Prostate gland (tissue), 2 donors: ENCODE results near the gene ITGA1. TPM values are rescaled to one million over a fixed set of nuclear protein-coding genes. Genes with fewer than 3 reads are reported as not detected.

Source experiments
- DNase-seq: peaks from one replicate; pipeline ENCODE4 v3.0.0-alpha.2; 2019; ENCODE audit warnings: low spot score
- H3K27ac ChIP-seq, 2 donors: fragments of 200-600 bp; sonication (generic); 2 replicates each; pipeline ENCODE4 v1.5.1; 2017 to 2019
- H3K27me3 ChIP-seq: fragments of 200-600 bp; sonication (generic); replicated peaks from 2 replicates; pipeline ENCODE4 v1.5.1; 2019; ENCODE audit not compliant: insufficient read depth
- H3K36me3 ChIP-seq, 2 donors: fragments of 200-600 bp; sonication (generic); 1 replicate in 1 of 2; 2 replicates in 1 of 2; pipeline versions ENCODE4 v1.5.1 to v1.8.1; 2017 to 2019
- H3K4me1 ChIP-seq: fragments of 200-600 bp; sonication (generic); replicated peaks from 2 replicates; pipeline ENCODE4 v1.5.1; 2019
- H3K4me3 ChIP-seq, 2 donors: fragments of 200-600 bp; sonication (generic); 2 replicates each; pipeline ENCODE4 v1.5.1; 2017 to 2019
- H3K9me3 ChIP-seq: fragments of 200-600 bp; sonication (generic); 2 replicates; pipeline ENCODE4 v1.5.1; 2017
- POLR2A ChIP-seq: fragments of 450-650 bp; IDR thresholded peaks from one replicate; pipeline ENCODE4 v1.6.1; 2016; ENCODE audit warnings: antibody characterized with exemption, mild to moderate bottlenecking
- POLR2AphosphoS5 ChIP-seq: sonication (generic); formaldehyde crosslinking; IDR thresholded peaks from one replicate; pipeline ENCODE4 v1.6.1; 2017; ENCODE audit warnings: antibody characterized with exemption
- WGBS: methylation state at CpG from one replicate; pipeline ENCODE4 v1.1.5; 2018; 5-methylcytosine and 5-hydroxymethylcytosine counted together
- intact Hi-C: fragments of 100-400 bp; cut with DNase I; formaldehyde crosslinking; loops from one replicate; pipeline ENCODE4 v1.14.2; 2022
- total RNA-seq, 2 donors: library from RNA; depleted of rRNA; stranded (reverse); fragments of >200 nt; gene quantifications; one replicate each; pipeline ENCODE4 v1.1.0, GENCODE V29; 2016
- TF ChIP-seq, protein P1 (sequence below), 4 experiments: fragments of 200-600 bp in 2 of 4; fragments of 450-650 bp in 2 of 4; sonication (generic) in 2 of 4; IDR thresholded peaks; 1 replicate in 3 of 4; 2 replicates in 1 of 4; pipeline ENCODE4 v1.5.1; 2016 to 2019; ENCODE audit warnings: antibody characterized with exemption in 4 of 4, mild to moderate bottlenecking in 2 of 4, moderate library complexity in 2 of 4

Gene ITGA1
- 10 to 100 TPM; 43.7 to 78.3 TPM for total RNA-seq

DNA sequence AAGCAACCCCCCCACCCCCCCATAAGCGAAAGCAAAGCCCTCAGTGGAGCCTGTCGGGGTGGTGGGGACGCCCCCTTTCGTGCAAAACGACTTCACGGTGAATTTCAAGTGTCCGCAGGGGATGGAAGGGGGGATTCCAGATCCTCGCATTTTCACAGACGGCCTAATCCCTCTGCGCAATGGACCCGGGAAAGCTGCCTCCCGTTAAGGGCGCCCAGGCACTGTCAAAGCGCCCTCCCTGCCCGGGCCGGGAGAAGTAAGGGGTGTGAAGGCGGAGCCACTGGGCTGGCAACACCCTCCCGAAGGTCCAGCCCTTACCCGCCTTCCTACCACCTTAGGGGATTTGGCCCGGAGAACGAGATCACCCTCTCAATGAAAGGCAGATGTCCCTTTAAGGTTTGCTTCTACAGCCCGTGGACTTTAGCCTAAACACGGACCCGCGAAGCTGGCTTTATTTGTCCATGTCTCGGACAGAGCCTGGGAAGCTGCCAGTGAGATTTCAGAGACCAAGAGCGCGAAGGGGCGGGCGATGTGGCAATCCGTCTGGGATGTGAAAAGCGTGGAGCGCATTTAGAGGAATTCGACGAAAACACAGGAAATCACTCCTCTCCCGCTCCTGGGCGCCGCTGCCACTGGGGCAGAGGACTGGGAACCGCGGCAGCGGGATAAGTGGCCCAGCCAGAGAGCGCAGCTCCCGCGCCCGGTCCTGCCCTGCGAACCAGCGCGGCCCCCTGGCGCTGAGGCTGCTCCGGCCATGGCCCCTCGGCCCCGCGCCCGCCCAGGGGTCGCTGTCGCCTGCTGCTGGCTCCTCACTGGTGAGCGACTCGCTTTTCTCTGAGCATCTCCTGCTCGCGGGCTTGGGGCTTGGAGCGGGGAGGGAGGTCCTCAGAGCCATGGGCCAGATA, at the start of gene ITGA1, which contains the start of gene PELO:
Gene ITGA1, plus strand, starts transcription at position 317 of the 905 bp plus-strand sequence. Its CDS starts 438 bp downstream, at position 755.
Gene PELO, plus strand, starts transcription at position 317 of the 905 bp plus-strand sequence. CDS start 12,479 bp downstream, outside the sequence.
- Histone ChIP-seq H3K27me3 (no peaks in the 10 kb centered on the region), H3K9me3 (no peaks in the 10 kb centered on the region), H3K36me3 (no peaks in the 10 kb centered on the region), H3K4me3 (peak within 1 kb of the TSS; percentile 48 to 52), H3K27ac (peak within 1 kb of the TSS; percentile 85 to 88), H3K4me1 (no peaks in the 10 kb centered on the region)
- under 1% methylated on average over 56 of the region's 61 CpGs for WGBS
- intact Hi-C loops = loop anchor here (5.0 kb wide), 2 partner anchors 96 to 309 kb away; no protein-coding TSS in a partner anchor
- peak; percentile 58 for DNase-seq
- TF ChIP-seq POLR2AphosphoS5 (peak; percentile 71), POLR2A (no peak)
- TF ChIP-seq, protein P1, sequence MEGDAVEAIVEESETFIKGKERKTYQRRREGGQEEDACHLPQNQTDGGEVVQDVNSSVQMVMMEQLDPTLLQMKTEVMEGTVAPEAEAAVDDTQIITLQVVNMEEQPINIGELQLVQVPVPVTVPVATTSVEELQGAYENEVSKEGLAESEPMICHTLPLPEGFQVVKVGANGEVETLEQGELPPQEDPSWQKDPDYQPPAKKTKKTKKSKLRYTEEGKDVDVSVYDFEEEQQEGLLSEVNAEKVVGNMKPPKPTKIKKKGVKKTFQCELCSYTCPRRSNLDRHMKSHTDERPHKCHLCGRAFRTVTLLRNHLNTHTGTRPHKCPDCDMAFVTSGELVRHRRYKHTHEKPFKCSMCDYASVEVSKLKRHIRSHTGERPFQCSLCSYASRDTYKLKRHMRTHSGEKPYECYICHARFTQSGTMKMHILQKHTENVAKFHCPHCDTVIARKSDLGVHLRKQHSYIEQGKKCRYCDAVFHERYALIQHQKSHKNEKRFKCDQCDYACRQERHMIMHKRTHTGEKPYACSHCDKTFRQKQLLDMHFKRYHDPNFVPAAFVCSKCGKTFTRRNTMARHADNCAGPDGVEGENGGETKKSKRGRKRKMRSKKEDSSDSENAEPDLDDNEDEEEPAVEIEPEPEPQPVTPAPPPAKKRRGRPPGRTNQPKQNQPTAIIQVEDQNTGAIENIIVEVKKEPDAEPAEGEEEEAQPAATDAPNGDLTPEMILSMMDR (IDR thresholded peaks at IDR 0.05) = peak; percentile 13 to 60 (median 30)

GRCh38 chr5:52738095-52738506, 49.6 kb upstream of the ITGA1 start:
- TF ChIP-seq POLR2A (no peak), POLR2AphosphoS5 (no peak)
- TF ChIP-seq, protein P1 (IDR thresholded peaks at IDR 0.05) = no peak
- H3K27ac ChIP-seq = no peak overlapping the region
- no peaks in the 10 kb centered on the region for H3K27me3 ChIP-seq
- no peak overlapping the region for H3K4me3 ChIP-seq
- no peaks in the 10 kb centered on the region for H3K4me1 ChIP-seq
- no peak for DNase-seq
- intact Hi-C loops = no loop called here
- H3K9me3 ChIP-seq = no peaks in the 10 kb centered on the region
- no peaks in the 10 kb centered on the region for H3K36me3 ChIP-seq

GRCh38 chr5:52740007-52740406, 47.7 kb upstream of the ITGA1 start:
- Histone ChIP-seq H3K4me3 (no peak overlapping the region), H3K36me3 (no peaks in the 10 kb centered on the region), H3K27ac (no peak overlapping the region), H3K4me1 (no peaks in the 10 kb centered on the region), H3K9me3 (no peaks in the 10 kb centered on the region), H3K27me3 (no peaks in the 10 kb centered on the region)
- intact Hi-C loops = no loop called here
- TF ChIP-seq POLR2A (no peak), POLR2AphosphoS5 (no peak)
- TF ChIP-seq, protein P1 (IDR thresholded peaks at IDR 0.05) = no peak
- no peak for DNase-seq
- 83% methylated on average over 2 of the region's 2 CpGs for WGBS

DNA sequence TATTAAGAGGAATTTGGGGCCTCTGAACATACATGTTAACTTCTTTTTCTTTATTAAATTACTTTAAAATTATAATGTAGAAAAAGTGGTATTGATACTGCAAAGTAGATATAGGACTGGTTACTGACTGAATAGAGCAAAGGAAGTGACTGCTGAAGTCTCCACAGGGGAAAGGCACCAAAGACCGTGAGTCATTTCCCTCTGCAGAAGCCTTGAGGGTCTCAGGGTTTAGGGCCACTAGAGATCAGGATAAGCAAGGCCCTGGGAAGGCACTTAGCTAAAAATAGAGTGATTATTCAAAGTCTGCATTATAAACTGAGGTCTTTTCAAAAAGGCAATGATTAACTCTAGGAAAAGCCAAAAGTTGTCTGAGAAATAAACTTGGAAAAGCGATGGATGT, 44.7 kb upstream of the ITGA1 start:
- no peaks in the 10 kb centered on the region for H3K4me1 ChIP-seq
- intact Hi-C loops = no loop called here
- H3K27ac ChIP-seq = no peak overlapping the region
- H3K9me3 ChIP-seq = no peaks in the 10 kb centered on the region
- DNase-seq = no peak
- no peaks in the 10 kb centered on the region for H3K36me3 ChIP-seq
- no peaks in the 10 kb centered on the region for H3K27me3 ChIP-seq
- H3K4me3 ChIP-seq = no peak overlapping the region
- TF ChIP-seq POLR2A (no peak), POLR2AphosphoS5 (no peak)
- TF ChIP-seq, protein P1 (IDR thresholded peaks at IDR 0.05) = no peak
- 83% methylated on average over 2 of the region's 2 CpGs for WGBS

DNA sequence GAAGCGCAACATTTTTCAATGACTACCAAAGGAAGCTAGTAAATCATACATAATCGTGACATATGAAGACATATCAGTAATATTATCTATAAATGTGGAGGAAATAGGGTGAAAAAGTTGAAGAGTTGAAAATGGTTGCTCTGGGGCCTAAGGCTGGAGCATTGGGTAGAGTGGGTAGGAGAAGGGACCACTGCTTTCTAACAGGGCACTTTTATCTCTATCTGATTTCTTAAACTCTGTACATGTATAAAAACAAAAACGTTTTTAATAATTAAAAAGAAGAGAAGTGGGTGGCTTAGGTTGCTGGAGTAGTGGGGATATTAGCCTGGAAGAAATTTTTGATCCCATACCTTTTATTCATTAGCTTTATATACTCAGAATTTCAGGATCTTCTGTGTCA, 44.2 kb upstream of the ITGA1 start:
- H3K36me3 ChIP-seq = no peaks in the 10 kb centered on the region
- no peaks in the 10 kb centered on the region for H3K9me3 ChIP-seq
- intact Hi-C loops = no loop called here
- TF ChIP-seq, protein P1 (IDR thresholded peaks at IDR 0.05) = no peak
- no peak for TF ChIP-seq POLR2A
- no peak for TF ChIP-seq POLR2AphosphoS5
- no peaks in the 10 kb centered on the region for H3K4me1 ChIP-seq
- H3K4me3 ChIP-seq = no peak overlapping the region
- H3K27me3 ChIP-seq = no peaks in the 10 kb centered on the region
- H3K27ac ChIP-seq = no peak overlapping the region
- 73% methylated on average over 3 of the region's 3 CpGs for WGBS
- DNase-seq = no peak
